Neural progenitor cell (in vitro differentiated cells): Measurements from ENCODE around the gene RSU1. TPM values are rescaled to one million over a fixed set of nuclear protein-coding genes. Genes with fewer than 3 reads are reported as not detected.

Experiments
- DNase-seq: peaks from one replicate; pipeline ENCODE4 v3.0.0-alpha.2; 2016; ENCODE audit warnings: low spot score
- H2AFZ ChIP-seq: fragments of 200-600 bp; sonication (generic); replicated peaks from 2 replicates; pipeline ENCODE4 v1.6.1; 2016; ENCODE audit warnings: antibody characterized with exemption
- H3F3A ChIP-seq: fragments of 200-600 bp; sonication (generic); 2 replicates; pipeline ENCODE4 v1.6.1; 2016; ENCODE audit warnings: antibody characterized with exemption, low read depth
- H3K27ac ChIP-seq: fragments of 200-600 bp; sonication (generic); 2 replicates; pipeline ENCODE4 v1.5.1; 2016; ENCODE audit warnings: mild to moderate bottlenecking
- H3K27me3 ChIP-seq: fragments of 200-600 bp; sonication (generic); 2 replicates; pipeline ENCODE4 v1.6.1; 2016; ENCODE audit warnings: mild to moderate bottlenecking, moderate library complexity
- H3K36me3 ChIP-seq: fragments of 200-600 bp; sonication (generic); 2 replicates; pipeline ENCODE4 v1.5.1; 2016
- H3K4me1 ChIP-seq: fragments of 200-600 bp; sonication (generic); 2 replicates; pipeline ENCODE4 v1.6.1; 2016; ENCODE audit warnings: mixed run types
- H3K4me2 ChIP-seq: fragments of 200-600 bp; sonication (generic); 2 replicates; pipeline ENCODE4 v1.6.1; 2016
- H3K4me3 ChIP-seq: fragments of 200-600 bp; sonication (generic); 2 replicates; pipeline ENCODE4 v1.5.1; 2016
- H3K79me2 ChIP-seq: fragments of 200-600 bp; sonication (generic); 2 replicates; pipeline ENCODE4 v1.6.1; 2016; ENCODE audit warnings: low read depth
- H3K9ac ChIP-seq: fragments of 200-600 bp; sonication (generic); 2 replicates; pipeline ENCODE4 v1.6.1; 2016
- H3K9me3 ChIP-seq: fragments of 200-600 bp; sonication (generic); 2 replicates; pipeline ENCODE4 v1.5.1; 2016; ENCODE audit warnings: low read depth
- H4K20me1 ChIP-seq: fragments of 200-600 bp; sonication (generic); 2 replicates; pipeline ENCODE4 v1.6.1; 2016; ENCODE audit warnings: low read depth
- H3K27ac Mint-ChIP-seq: 3 replicates; pipeline ENCODE4 v1.8.0; 2021; ENCODE audit warnings: mixed read lengths
- H3K27me3 Mint-ChIP-seq: 2 replicates; pipeline ENCODE4 v1.8.0; 2022; ENCODE audit warnings: low read depth, mild to moderate bottlenecking, inconsistent platforms, moderate library complexity, mixed read lengths; ENCODE audit not compliant: insufficient read depth
- H3K36me3 Mint-ChIP-seq: 3 replicates; pipeline ENCODE4 v1.8.0; 2021; ENCODE audit warnings: mixed read lengths
- H3K4me1 Mint-ChIP-seq: 3 replicates; pipeline ENCODE4 v1.8.0; 2021; ENCODE audit warnings: mixed read lengths
- H3K4me3 Mint-ChIP-seq: 3 replicates; pipeline ENCODE4 v1.8.0; 2021; ENCODE audit warnings: mild to moderate bottlenecking, moderate library complexity, mixed read lengths
- H3K9me3 Mint-ChIP-seq: 3 replicates; pipeline ENCODE4 v1.8.0; 2020; ENCODE audit warnings: mixed read lengths
- CTCF ChIP-seq: fragments of 200-600 bp; sonication (generic); IDR thresholded peaks from 2 replicates; pipeline ENCODE4 v1.5.1; 2017; ENCODE audit warnings: antibody characterized with exemption, mild to moderate bottlenecking
- EZH2 ChIP-seq: fragments of 200-600 bp; sonication (generic); IDR thresholded peaks from 2 replicates; pipeline ENCODE4 v1.6.1; 2017; ENCODE audit warnings: antibody characterized with exemption, mild to moderate bottlenecking, moderate library complexity
- EZH2phosphoT487 ChIP-seq: fragments of 200-600 bp; sonication (generic); IDR thresholded peaks from 2 replicates; pipeline ENCODE4 v1.6.1; 2017; ENCODE audit warnings: antibody characterized with exemption
- total RNA-seq: library from RNA; depleted of rRNA; stranded (reverse); fragments of >200 nt; gene quantifications from 2 replicates; pipeline ENCODE4 v1.2.3, GENCODE V29; 2015; ENCODE audit warnings: low replicate concordance

The RSU1 gene
- total RNA-seq, 1 donor from 2014 or later = 9.6 TPM

GRCh38 chr10:16727666-16728065, 89.6 kb downstream of the RSU1 start:
- Histone ChIP-seq H3K9ac (no peak overlapping the region), H2AFZ (no peak overlapping the region), H3K36me3 (no peaks in the 10 kb centered on the region), H3K27ac (no peak overlapping the region), H3K4me1 (no peaks in the 10 kb centered on the region), H3K4me2 (no peak overlapping the region), H3K4me3 (no peak overlapping the region), H3F3A (no peaks in the 10 kb centered on the region), H3K79me2 (no peaks in the 10 kb centered on the region), H4K20me1 (no peaks in the 10 kb centered on the region), H3K27me3 (no peaks in the 10 kb centered on the region), H3K9me3 (no peaks in the 10 kb centered on the region)
- Mint-ChIP-seq H3K27ac (no peak overlapping the region), H3K4me1 (no peaks in the 10 kb centered on the region), H3K27me3 (peaks cover 2% of the 10 kb centered on the region), H3K36me3 (peaks cover 8% of the 10 kb centered on the region), H3K9me3 (peaks cover 5% of the 10 kb centered on the region), H3K4me3 (no peak overlapping the region)
- TF ChIP-seq EZH2 = no peak
- TF ChIP-seq CTCF = no peak
- no peak for TF ChIP-seq EZH2phosphoT487
- no peak for DNase-seq

DNA sequence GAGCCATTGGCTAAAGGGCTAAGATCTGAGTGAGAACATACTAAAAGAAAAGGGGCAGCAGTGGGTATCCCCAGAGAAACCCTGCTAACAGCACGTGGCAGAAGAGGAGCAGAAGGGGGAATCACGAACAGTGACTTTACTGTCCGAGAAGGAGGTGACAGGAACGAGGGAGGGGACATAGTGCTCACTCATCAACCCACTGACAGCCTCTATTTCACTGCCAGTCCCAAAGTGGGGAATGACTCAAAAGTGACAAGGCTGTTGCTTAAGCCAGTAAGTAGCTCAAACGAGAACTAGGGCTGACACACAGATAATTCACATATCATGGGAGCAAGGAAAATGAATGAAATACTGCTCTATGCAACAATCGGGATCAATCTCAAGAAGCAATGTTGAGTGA, 92.7 kb downstream of the RSU1 start:
- H4K20me1 ChIP-seq = no peaks in the 10 kb centered on the region
- no peaks in the 10 kb centered on the region for H3K36me3 ChIP-seq
- no peak overlapping the region for H2AFZ ChIP-seq
- no peaks in the 10 kb centered on the region for H3F3A ChIP-seq
- no peak overlapping the region for H3K27ac ChIP-seq
- H3K4me3 ChIP-seq = no peak overlapping the region
- Mint-ChIP-seq H3K4me3 (no peak overlapping the region), H3K27me3 (peaks cover 2% of the 10 kb centered on the region), H3K36me3 (peaks cover 4% of the 10 kb centered on the region), H3K4me1 (no peaks in the 10 kb centered on the region), H3K9me3 (peaks cover 3% of the 10 kb centered on the region), H3K27ac (no peak overlapping the region)
- no peaks in the 10 kb centered on the region for H3K27me3 ChIP-seq
- no peaks in the 10 kb centered on the region for H3K4me1 ChIP-seq
- no peak overlapping the region for H3K4me2 ChIP-seq
- H3K79me2 ChIP-seq = no peaks in the 10 kb centered on the region
- DNase-seq = no peak
- H3K9ac ChIP-seq = no peak overlapping the region
- no peaks in the 10 kb centered on the region for H3K9me3 ChIP-seq
- TF ChIP-seq EZH2 = no peak
- TF ChIP-seq EZH2phosphoT487 = no peak
- no peak for TF ChIP-seq CTCF

- H3K4me3 ChIP-seq = no peak overlapping the region
- Mint-ChIP-seq H3K27ac (no peak overlapping the region), H3K36me3 (no peaks in the 10 kb centered on the region), H3K4me1 (no peaks in the 10 kb centered on the region), H3K4me3 (no peak overlapping the region), H3K27me3 (no peaks in the 10 kb centered on the region), H3K9me3 (no peaks in the 10 kb centered on the region)
- H3K4me2 ChIP-seq = no peak overlapping the region
- TF ChIP-seq EZH2phosphoT487 (no peak), CTCF (no peak), EZH2 (no peak)
- no peaks in the 10 kb centered on the region for H3F3A ChIP-seq
- H2AFZ ChIP-seq = no peak overlapping the region
- H3K9ac ChIP-seq = no peak overlapping the region
- no peaks in the 10 kb centered on the region for H3K4me1 ChIP-seq
- H3K36me3 ChIP-seq = no peaks in the 10 kb centered on the region
- H4K20me1 ChIP-seq = no peaks in the 10 kb centered on the region
- H3K79me2 ChIP-seq = no peaks in the 10 kb centered on the region
- H3K27ac ChIP-seq = no peak overlapping the region
- no peak for DNase-seq
- H3K9me3 ChIP-seq = no peaks in the 10 kb centered on the region
- no peaks in the 10 kb centered on the region for H3K27me3 ChIP-seq
Observed at GRCh38 chr10:16720812-16721211, 96.4 kb downstream of the RSU1 start.
